ENCODE results near the gene BCL6.
A peak's percentile ranks its signal among the peaks of the same experiment; 100 is the strongest.

The BCL6 gene

GRCh38 chr3:187745201-187746058 lies at the start of gene BCL6:
BCL6 (minus strand) TSS chr3:187745468; CDS start chr3:187733693, 11,775 bp downstream.
- peak; percentile 91 for DNase-seq

GRCh38 chr3:187794731-187795130 lies 49.5 kb upstream of the BCL6 start:
- DNase-seq: no peak

- DNase-seq: no peak
Measured at GRCh38 chr3:187793618-187794017, 48.4 kb upstream of the BCL6 start.

- DNase-seq: no peak
Measured at GRCh38 chr3:187792521-187792920, 47.3 kb upstream of the BCL6 start.

- no peak for DNase-seq
Measured at GRCh38 chr3:187789872-187790271, 44.6 kb upstream of the BCL6 start.

GRCh38 chr3:187788984-187789857 lies 44.0 kb upstream of the BCL6 start:
- DNase-seq: no peak

GRCh38 chr3:187783098-187783497 lies 37.8 kb upstream of the BCL6 start:
- DNase-seq: no peak

GRCh38 chr3:187782006-187782405 lies 36.7 kb upstream of the BCL6 start:
- DNase-seq: no peak

GRCh38 chr3:187781001-187781400 lies 35.7 kb upstream of the BCL6 start:
- no peak for DNase-seq

- DNase-seq: no peak
Measured at GRCh38 chr3:187778726-187779125, 33.5 kb upstream of the BCL6 start.

- DNase-seq: peak; percentile 46
Measured at GRCh38 chr3:187777331-187777941, 32.2 kb upstream of the BCL6 start.

GRCh38 chr3:187775549-187775948 lies 30.3 kb upstream of the BCL6 start:
- no peak for DNase-seq

GRCh38 chr3:187774185-187774789 lies 29.0 kb upstream of the BCL6 start:
- DNase-seq: peak; percentile 60

GRCh38 chr3:187773233-187774184 lies 28.2 kb upstream of the BCL6 start:
- DNase-seq: no peak

GRCh38 chr3:187770224-187770623 lies 25.0 kb upstream of the BCL6 start:
- no peak for DNase-seq

GRCh38 chr3:187769771-187770170 lies 24.5 kb upstream of the BCL6 start:
- no peak for DNase-seq

- no peak for DNase-seq
Measured at GRCh38 chr3:187767266-187768012, 22.2 kb upstream of the BCL6 start.

GRCh38 chr3:187765342-187765741 lies 20.1 kb upstream of the BCL6 start:
- DNase-seq: no peak

GRCh38 chr3:187763850-187764648 lies 18.8 kb upstream of the BCL6 start:
- DNase-seq: no peak

- no peak for DNase-seq
Measured at GRCh38 chr3:187762792-187763191, 17.5 kb upstream of the BCL6 start.
